ENCODE measurements around the gene CNGB1. TPM values are rescaled to one million over a fixed set of nuclear protein-coding genes. Genes with fewer than 3 reads are reported as not detected.
"Not testable (repeated sequence)": the region's sequence is repeated elsewhere in the genome, so short reads cannot be mapped to it uniquely, and the experiment has no call there.

The CNGB1 gene
- total RNA-seq, 1 donor from 2014 or later: not detected

- TF ChIP-seq, protein P1, sequence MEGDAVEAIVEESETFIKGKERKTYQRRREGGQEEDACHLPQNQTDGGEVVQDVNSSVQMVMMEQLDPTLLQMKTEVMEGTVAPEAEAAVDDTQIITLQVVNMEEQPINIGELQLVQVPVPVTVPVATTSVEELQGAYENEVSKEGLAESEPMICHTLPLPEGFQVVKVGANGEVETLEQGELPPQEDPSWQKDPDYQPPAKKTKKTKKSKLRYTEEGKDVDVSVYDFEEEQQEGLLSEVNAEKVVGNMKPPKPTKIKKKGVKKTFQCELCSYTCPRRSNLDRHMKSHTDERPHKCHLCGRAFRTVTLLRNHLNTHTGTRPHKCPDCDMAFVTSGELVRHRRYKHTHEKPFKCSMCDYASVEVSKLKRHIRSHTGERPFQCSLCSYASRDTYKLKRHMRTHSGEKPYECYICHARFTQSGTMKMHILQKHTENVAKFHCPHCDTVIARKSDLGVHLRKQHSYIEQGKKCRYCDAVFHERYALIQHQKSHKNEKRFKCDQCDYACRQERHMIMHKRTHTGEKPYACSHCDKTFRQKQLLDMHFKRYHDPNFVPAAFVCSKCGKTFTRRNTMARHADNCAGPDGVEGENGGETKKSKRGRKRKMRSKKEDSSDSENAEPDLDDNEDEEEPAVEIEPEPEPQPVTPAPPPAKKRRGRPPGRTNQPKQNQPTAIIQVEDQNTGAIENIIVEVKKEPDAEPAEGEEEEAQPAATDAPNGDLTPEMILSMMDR (IDR thresholded peaks at IDR 0.05): no peak
- peaks cover 5% of the 10 kb centered on the region for H3K27me3 Mint-ChIP-seq (ENCODE audit: low read depth)
- H3K9me3 Mint-ChIP-seq (ENCODE audit: low read depth): no peaks in the 10 kb centered on the region
- H3K4me1 Mint-ChIP-seq (ENCODE audit: low read depth): no peaks in the 10 kb centered on the region
- H3K36me3 Mint-ChIP-seq (ENCODE audit: low read depth): no peaks in the 10 kb centered on the region
- no peak overlapping the region for H3K4me3 Mint-ChIP-seq (ENCODE audit: unreplicated experiment)
- DNase-seq (ENCODE audit: low spot score): peak; percentile 39
- H3K27ac Mint-ChIP-seq (ENCODE audit: unreplicated experiment): no peak overlapping the region
Measured at GRCh38 chr16:57979006-57979585, 8.2 kb upstream of the CNGB1 start.

GRCh38 chr16:57978070-57978465 is 7.1 kb upstream of the CNGB1 start:
- not testable (repeated sequence) for H3K36me3 Mint-ChIP-seq (ENCODE audit: low read depth); H3K4me1 Mint-ChIP-seq (ENCODE audit: low read depth); DNase-seq (ENCODE audit: low spot score); H3K4me3 Mint-ChIP-seq (ENCODE audit: unreplicated experiment); H3K9me3 Mint-ChIP-seq (ENCODE audit: low read depth); H3K27me3 Mint-ChIP-seq (ENCODE audit: low read depth); H3K27ac Mint-ChIP-seq (ENCODE audit: unreplicated experiment)

- TF ChIP-seq, protein P1 (IDR thresholded peaks at IDR 0.05): no peak
- H3K27ac Mint-ChIP-seq (ENCODE audit: unreplicated experiment): no peak overlapping the region
- H3K9me3 Mint-ChIP-seq (ENCODE audit: low read depth): no peaks in the 10 kb centered on the region
- no peak overlapping the region for H3K4me3 Mint-ChIP-seq (ENCODE audit: unreplicated experiment)
- DNase-seq (ENCODE audit: low spot score): peak; percentile 75
- no peaks in the 10 kb centered on the region for H3K4me1 Mint-ChIP-seq (ENCODE audit: low read depth)
- H3K27me3 Mint-ChIP-seq (ENCODE audit: low read depth): peaks cover 7% of the 10 kb centered on the region
- H3K36me3 Mint-ChIP-seq (ENCODE audit: low read depth): no peaks in the 10 kb centered on the region
Measured at GRCh38 chr16:57977418-57978069, 6.6 kb upstream of the CNGB1 start.

DNA sequence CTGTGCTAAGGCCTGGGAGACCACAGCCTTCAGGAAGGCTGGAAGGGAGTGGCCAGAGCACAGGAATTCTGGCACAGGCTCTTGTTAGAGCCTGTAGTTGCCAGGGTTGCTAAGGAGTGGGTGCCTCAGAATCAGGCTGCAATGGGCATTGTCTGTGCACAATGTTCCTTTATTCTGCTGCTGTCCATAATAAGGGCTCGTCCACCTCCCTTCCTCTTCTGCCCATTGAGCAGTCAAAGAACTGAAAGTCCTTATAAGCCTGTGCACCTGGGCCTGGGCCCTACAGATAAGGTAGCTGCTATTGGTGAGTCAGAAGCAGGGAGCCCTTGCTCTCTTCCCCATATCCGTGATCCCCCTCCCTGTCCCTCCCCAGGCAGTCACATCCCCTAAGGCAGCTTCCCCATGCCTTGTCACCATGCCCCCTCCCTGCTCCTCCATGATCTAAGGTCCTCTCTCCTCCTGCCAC is 5.4 kb upstream of the CNGB1 start:
- no peaks in the 10 kb centered on the region for H3K9me3 Mint-ChIP-seq (ENCODE audit: low read depth)
- TF ChIP-seq, protein P1 (IDR thresholded peaks at IDR 0.05): no peak
- H3K4me3 Mint-ChIP-seq (ENCODE audit: unreplicated experiment): no peak overlapping the region
- H3K27ac Mint-ChIP-seq (ENCODE audit: unreplicated experiment): no peak overlapping the region
- no peaks in the 10 kb centered on the region for H3K4me1 Mint-ChIP-seq (ENCODE audit: low read depth)
- peaks cover 10% of the 10 kb centered on the region for H3K27me3 Mint-ChIP-seq (ENCODE audit: low read depth)
- peak; percentile 33 for DNase-seq (ENCODE audit: low spot score)
- no peaks in the 10 kb centered on the region for H3K36me3 Mint-ChIP-seq (ENCODE audit: low read depth)

DNA sequence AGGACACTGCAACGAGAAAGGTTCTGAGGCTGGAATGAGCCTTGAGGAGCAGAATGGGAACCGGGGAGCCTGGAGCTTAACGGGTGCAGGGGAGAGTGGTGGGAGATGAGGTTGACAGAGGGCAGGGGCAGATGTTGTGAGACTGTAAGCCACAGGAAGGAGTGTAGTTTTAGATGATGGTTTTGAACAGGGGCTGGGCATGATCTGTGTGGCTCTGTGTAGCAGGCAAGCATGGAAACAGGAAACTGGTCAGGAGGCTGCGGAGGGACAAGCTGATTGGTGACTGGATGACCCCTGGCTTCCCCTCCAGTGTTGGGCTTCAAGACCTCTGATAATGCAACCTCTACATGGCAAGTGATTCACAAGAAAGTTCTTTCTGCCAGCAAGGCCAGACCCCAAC is 1.4 kb upstream of the CNGB1 start:
- no peak for DNase-seq (ENCODE audit: low spot score)
- Mint-ChIP-seq H3K27ac (ENCODE audit: unreplicated experiment) (no peak overlapping the region), H3K4me3 (ENCODE audit: unreplicated experiment) (no peak overlapping the region), H3K9me3 (ENCODE audit: low read depth) (no peaks in the 10 kb centered on the region), H3K27me3 (ENCODE audit: low read depth) (peaks cover 21% of the 10 kb centered on the region), H3K36me3 (ENCODE audit: low read depth) (no peaks in the 10 kb centered on the region), H3K4me1 (ENCODE audit: low read depth) (no peaks in the 10 kb centered on the region)
- TF ChIP-seq, protein P1 (IDR thresholded peaks at IDR 0.05): no peak

GRCh38 chr16:57971848-57972247 is 920 bp upstream of the CNGB1 start:
- Mint-ChIP-seq H3K4me1 (ENCODE audit: low read depth) (no peaks in the 10 kb centered on the region), H3K36me3 (ENCODE audit: low read depth) (no peaks in the 10 kb centered on the region), H3K27me3 (ENCODE audit: low read depth) (peaks cover 23% of the 10 kb centered on the region), H3K4me3 (ENCODE audit: unreplicated experiment) (no peak overlapping the region), H3K27ac (ENCODE audit: unreplicated experiment) (no peak overlapping the region), H3K9me3 (ENCODE audit: low read depth) (no peaks in the 10 kb centered on the region)
- TF ChIP-seq, protein P1 (IDR thresholded peaks at IDR 0.05): no peak
- DNase-seq (ENCODE audit: low spot score): no peak

Data from chondrocyte (in vitro differentiated cells).